GM12878 (cell line): ENCODE data around the gene COL23A1. TPM values are rescaled to one million over a fixed set of nuclear protein-coding genes. Genes with fewer than 3 reads are reported as not detected.

Source experiments
- EGR1 ChIP-seq, 2 experiments: IDR thresholded peaks; 1 replicate in 1 of 2; 2 replicates in 1 of 2; pipeline ENCODE4 v1.6.1; 2011 to 2012; ENCODE audit warnings: low read depth in 2 of 2, low read length in 2 of 2, borderline replicate concordance in 1 of 2, mild to moderate bottlenecking in 1 of 2, moderate library complexity in 1 of 2
- GATAD2B ChIP-seq: fragments of 450-650 bp; conservative IDR thresholded peaks from 2 replicates; pipeline ENCODE4 v1.6.1; 2017; ENCODE audit warnings: low read depth, mild to moderate bottlenecking, moderate library complexity
- IKZF1 ChIP-seq: fragments of 450-650 bp; conservative IDR thresholded peaks from 2 replicates; pipeline ENCODE4 v1.6.1; 2017; ENCODE audit warnings: antibody characterized with exemption, mild to moderate bottlenecking
- JUNB ChIP-seq: IDR thresholded peaks from 2 replicates; pipeline ENCODE4 v1.6.1; 2016; ENCODE audit warnings: antibody characterized with exemption, mild to moderate bottlenecking
- MAX ChIP-seq: IDR thresholded peaks from 2 replicates; pipeline ENCODE4 v1.6.1; 2012; ENCODE audit warnings: low read depth, low read length, improper control_type of control experiment
- POLR2A ChIP-seq: IDR thresholded peaks from 2 replicates; pipeline ENCODE4 v1.6.1; 2011; ENCODE audit warnings: low read depth, mild to moderate bottlenecking, low read length
- POLR2AphosphoS5 ChIP-seq: IDR thresholded peaks from 2 replicates; pipeline ENCODE4 v1.6.1; 2011; ENCODE audit warnings: mild to moderate bottlenecking, low read length, inconsistent platforms
- REST ChIP-seq: IDR thresholded peaks from 2 replicates; pipeline ENCODE4 v1.6.1; 2012; ENCODE audit warnings: mild to moderate bottlenecking, low read depth, low read length
- SMAD1 ChIP-seq: fragments of 450-650 bp; IDR thresholded peaks from 2 replicates; pipeline ENCODE4 v1.6.1; 2018; ENCODE audit warnings: mild to moderate bottlenecking, low read depth; ENCODE audit not compliant: partially characterized antibody
- WRNIP1 ChIP-seq: IDR thresholded peaks from 2 replicates; pipeline ENCODE4 v1.6.1; 2011; ENCODE audit warnings: low read depth, low read length, improper control_type of control experiment, borderline replicate concordance
- ZBTB11 ChIP-seq: fragments of 450-650 bp; formaldehyde crosslinking; IDR thresholded peaks from 2 replicates; pipeline ENCODE4 v1.5.0; 2022; ENCODE audit warnings: mild to moderate bottlenecking, missing genetic modification characterization
- polyA plus RNA-seq, 11 experiments: library from polyadenylated mRNA; depleted of rRNA in 4 of 11; unstranded in 6 of 11; stranded (reverse) in 5 of 11; fragments of >200 nt; fragmentation: Nextera tagmentation in 4 of 11; fragmentation: Illumina TruSeq in 1 of 11; extraction: Ambion mirVana in 4 of 11; extraction: Trizol in 1 of 11; gene quantifications; 1 replicate in 1 of 11; 2 replicates in 10 of 11; pipeline versions ENCODE4 v1.2.1 to v1.2.3, GENCODE V29; 2011 to 2016; ENCODE audit warnings: inconsistent platforms in 2 of 11, missing spikeins in 2 of 11, low read depth in 1 of 11
- total RNA-seq, 4 experiments: library from RNA; depleted of rRNA in 3 of 4; stranded (reverse); fragments of >200 nt in 3 of 4; fragmentation: Illumina TruSeq in 1 of 4; extraction: Trizol in 1 of 4; gene quantifications; 2 replicates each; pipeline versions ENCODE4 v1.2.1 to v1.2.3, GENCODE V29; 2013 to 2021

COL23A1 gene
- total and polyA plus RNA-seq, 10 of the 15 experiments (the other 5 are each of a cell fraction or from before 2014, with no cell fraction given): 0.03 to 0.83 (median 0.09) TPM; not detected in 5

GRCh38 chr5:178535299-178536175 is 54.7 kb downstream of the COL23A1 start (continued):
- TF ChIP-seq REST (no peak), GATAD2B (no peak), IKZF1 (no peak), POLR2A (no peak), JUNB (no peak), MAX (no peak), EGR1 (IDR thresholded peaks at IDR 0.05; ENCODE audit: borderline replicate concordance in 1 of 2, low read depth in 2 of 2, low read length in 2 of 2) (no peak), POLR2AphosphoS5 (no peak), SMAD1 (no peak), WRNIP1 (no peak), ZBTB11 (no peak)
